Stimulated activated CD4-positive, alpha-beta T cell treated with anti-CD3 and anti-CD28 coated beads, Interleukin-15, amount 100 ng/mL, for 24 hours (primary cell): ENCODE results near the gene DIP2C.
"Not testable (repeated sequence)": the region's sequence is repeated elsewhere in the genome, so short reads cannot be mapped to it uniquely, and the experiment has no call there.

Experiments
- DNase-seq: peaks from one replicate; pipeline ENCODE4 v3.0.0-alpha.2; 2020

The DIP2C gene

DNA sequence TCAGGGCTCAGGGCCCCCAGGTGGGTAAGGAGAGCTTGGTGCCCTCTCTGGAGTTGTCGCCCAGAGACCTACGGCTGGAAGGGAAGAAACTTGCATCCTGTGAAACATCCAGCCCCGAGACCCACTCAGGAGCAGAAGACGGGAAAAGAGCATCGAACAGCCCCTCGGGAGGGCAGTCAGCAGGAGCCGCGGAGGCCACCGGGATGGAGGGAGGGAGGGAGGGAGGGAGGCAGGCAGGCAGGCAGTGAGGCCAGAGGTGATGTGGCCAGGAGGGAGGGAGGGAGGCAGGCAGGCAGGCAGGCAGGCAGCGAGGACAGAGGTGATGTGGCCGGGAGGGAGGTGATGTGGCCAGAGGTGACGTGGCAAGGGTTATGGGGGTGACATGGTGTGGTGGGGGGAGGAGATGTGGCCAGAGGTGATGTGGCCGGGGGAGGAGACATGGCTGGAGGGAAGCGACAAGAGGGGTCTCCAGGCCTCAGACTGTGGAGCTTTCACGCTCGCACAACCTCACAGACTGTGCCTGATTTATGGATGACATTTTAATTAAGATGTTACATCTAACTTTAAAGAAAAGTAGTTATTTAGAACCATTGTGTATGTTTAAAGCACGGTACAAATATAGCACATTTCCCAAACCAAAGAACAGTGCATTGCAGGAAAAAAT, 141.1 kb downstream of the DIP2C start:
- no peak for DNase-seq

GRCh38 chr10:547591-548081, 141.8 kb downstream of the DIP2C start:
- DNase-seq: no peak

- DNase-seq: no peak
These were observed 142.4 kb downstream of the DIP2C start for GRCh38 chr10:546971-547590.

- DNase-seq: no peak
These were observed 143.0 kb downstream of the DIP2C start for GRCh38 chr10:546451-546850.

DNA sequence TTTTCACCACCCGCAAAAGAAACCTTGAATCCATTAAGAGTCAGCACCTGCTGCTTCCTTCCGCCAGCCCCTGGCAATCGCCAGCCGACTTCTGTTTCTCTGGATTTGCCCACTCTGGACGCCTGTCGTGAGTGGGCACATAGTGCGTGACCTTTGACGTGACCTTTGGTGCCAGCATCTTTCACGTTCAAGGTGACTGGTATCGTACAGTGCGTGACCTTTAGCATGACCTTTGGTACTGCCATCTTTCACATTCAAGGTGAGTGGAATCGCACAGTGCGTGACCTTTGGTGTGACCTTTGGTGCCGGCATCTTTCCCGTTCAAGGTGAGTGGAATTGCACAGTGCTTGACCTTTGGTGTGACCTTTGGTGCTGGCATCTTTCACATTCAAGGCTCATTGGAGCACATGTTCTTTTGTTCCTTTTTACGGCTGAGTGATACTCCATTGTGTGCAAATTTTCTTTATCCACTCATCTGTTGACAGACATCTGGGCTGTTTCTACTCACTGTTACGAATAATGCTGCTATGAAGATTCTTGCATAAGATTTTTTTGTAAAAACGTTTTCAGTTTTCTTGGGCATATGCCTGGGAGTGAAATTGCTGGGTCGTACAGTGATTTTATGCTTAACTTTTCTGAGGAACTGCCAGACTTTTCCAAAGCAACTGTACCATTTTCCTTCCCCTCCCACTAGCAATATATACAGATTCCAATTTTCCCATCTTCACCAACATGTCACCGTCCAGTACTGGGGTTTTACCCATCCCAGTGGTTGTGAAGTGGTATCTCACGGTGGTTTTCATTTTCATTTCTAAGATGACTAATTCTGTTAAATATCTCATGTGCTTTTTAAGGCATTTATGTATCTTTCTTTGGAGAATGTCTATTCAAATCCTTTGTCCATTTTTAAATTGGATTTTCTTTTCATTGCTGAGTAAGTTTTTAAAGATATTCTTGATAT, 145.3 kb downstream of the DIP2C start:
- no peak for DNase-seq

GRCh38 chr10:543131-543530, 146.3 kb downstream of the DIP2C start:
- DNase-seq: no peak

- no peak for DNase-seq
These were observed 147.6 kb downstream of the DIP2C start for GRCh38 chr10:541750-542371.

- no peak for DNase-seq
These were observed 148.4 kb downstream of the DIP2C start for GRCh38 chr10:541041-541440.

GRCh38 chr10:538895-539294, 150.6 kb downstream of the DIP2C start:
- no peak for DNase-seq

DNA sequence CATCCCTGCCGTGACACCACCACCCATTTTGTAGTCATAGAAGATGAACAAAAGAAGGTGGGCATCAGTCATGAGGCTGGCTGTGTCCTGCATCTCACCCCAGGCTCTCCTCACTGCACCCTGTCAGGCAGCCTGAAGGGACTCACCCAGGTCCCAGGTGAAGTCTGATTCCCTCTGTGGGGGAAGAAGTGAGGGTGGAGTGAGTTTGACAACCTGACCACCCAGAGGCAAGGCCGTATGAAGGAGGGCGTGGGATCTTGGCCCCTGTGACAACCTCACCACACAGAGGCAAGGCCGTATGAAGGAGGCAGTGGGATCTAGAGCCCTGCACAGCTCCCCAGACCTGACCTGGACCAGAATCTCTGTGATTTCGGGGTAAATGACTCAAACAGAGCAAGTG, 152.5 kb downstream of the DIP2C start:
- DNase-seq: no peak

GRCh38 chr10:536371-536925, 153.0 kb downstream of the DIP2C start:
- no peak for DNase-seq

DNA sequence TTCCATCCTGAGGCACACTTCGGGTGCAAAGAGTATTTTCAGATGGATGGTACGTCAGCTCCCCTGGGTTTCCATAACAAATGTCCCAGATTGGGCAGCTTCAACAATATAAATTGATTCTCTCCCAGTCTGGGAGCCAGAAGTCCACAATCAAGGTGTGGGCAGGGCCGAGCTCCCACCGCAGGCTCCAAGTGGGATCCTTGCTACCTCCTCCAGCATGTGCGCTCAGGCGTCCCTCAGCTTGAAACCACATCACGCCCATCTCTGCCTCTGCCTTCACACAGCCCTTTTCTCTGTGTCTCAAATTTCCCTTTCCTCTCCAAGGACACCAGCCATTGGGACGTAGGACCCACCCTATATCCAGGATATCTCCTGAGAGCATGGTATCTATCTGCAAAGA, 153.5 kb downstream of the DIP2C start:
- no peak for DNase-seq

DNA sequence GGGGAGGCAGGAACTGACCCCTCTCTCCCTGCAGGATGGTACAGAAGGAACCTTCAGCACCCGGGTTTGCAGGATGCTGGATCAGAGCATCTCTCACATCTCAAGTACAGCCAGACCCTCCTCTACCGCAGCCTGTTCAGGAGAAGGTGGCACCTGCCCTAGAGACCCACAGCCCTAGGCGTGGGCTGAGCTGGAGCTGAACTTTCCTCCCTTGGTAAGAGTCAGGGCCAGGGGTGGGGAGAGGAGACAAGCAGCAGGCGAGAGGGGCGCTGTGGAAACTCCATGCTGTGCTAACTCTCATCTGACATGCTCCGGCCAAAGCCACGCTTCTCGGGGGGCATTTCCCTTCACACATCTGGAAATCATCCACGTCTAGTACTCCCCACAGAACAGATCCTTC, 154.4 kb downstream of the DIP2C start:
- no peak for DNase-seq

- no peak for DNase-seq
These were observed 155.4 kb downstream of the DIP2C start for GRCh38 chr10:534047-534566.

GRCh38 chr10:533611-534010, 155.9 kb downstream of the DIP2C start:
- no peak for DNase-seq

- DNase-seq: no peak
These were observed 156.3 kb downstream of the DIP2C start for GRCh38 chr10:533186-533585.

DNA sequence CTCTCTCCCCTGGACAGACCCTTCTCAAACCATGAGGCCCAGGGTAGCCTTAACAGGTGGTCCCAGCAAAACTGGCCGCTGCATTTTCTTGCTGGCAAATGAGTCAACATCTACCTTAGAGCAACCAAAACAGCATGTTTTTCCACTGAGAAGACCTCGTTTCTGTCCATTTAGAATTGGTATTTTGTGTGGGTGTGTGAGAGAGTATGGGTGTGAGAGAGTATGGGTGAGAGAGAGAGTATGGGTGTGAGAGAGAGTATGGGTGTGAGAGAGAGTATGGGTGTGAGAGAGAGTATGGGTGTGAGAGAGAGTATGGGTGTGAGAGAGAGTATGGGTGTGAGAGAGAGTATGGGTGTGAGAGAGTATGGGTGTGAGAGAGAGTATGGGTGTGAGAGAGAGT, 157.1 kb downstream of the DIP2C start:
- not testable (repeated sequence) for DNase-seq

DNA sequence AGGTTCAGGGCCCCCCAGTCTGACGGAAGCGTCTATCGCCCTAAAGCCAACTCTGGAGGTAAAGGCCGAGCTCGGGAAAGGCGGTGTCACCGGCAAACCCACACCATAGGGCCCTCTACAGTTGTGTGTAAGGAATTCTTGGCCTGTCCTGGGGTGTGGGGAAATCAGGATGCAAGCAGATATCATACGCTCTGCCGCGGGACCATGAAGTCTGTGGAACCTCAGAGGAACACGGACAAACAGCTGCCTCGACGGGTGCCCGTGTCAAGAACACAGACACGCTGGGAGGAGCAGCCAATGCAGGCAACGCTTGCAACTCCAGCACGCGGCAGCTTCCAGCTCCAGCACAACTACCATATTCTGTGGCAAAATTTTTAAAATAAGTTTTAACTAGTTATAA, 157.9 kb downstream of the DIP2C start:
- no peak for DNase-seq

DNA sequence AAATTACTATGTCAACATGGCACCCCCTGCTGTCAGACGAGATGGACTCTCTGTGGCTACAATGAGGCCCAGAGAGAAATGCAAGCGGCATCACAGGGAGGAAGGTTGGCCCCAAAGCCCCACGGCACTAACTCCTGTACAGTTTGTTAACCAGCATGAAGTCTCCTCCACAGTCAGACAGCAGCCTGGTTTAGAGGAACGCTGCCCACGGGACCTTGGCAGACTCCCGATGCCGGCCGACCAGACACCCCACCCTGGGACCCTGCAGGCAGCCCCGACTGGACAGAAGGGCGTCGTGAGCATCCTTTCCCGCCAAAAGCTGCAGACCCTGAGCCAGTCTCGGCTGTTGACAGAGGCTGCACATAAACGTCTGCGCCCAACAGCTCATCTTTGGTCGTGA, 158.8 kb downstream of the DIP2C start:
- no peak for DNase-seq

DNA sequence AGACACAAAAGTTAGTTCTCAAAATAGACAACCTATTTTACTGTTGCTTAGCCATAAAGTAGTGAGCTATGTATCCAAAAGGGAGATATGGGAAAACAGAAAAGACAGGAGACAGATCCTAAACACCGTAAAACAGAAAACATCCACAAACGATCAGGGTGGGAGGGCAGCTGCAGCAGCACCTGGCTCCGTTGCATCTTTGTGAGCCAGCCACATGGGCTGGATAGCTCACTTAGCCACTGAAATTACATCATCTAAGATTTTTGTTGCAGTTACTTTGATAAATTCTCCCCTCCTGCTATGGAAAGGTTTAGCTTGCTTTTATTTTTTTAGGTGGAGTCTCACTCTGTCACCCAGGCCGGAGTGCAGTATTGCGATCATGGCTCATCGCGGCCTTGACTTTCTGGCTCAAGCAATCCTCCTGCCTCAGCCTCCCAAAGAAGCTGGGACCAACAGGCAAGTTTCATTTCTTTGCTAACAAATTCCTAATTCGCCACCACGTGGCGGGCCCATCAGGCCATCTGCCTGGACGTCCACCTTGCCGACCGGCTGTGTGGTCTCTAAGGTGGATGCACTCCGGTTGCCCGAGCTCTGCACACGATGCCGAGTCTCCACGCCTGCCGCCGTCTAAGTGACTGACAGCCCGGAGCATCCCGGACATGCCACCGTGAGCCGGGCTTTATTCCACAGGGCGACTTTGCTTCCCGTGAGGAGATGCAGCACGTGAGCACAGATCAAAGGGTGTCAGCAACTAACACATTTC, 159.8 kb downstream of the DIP2C start:
- DNase-seq: no peak
